Astrocyte (in vitro differentiated cells and primary cell): Measurements from ENCODE around the gene SDK1.

Source experiments
- EZH2 ChIP-seq: IDR thresholded peaks from 2 replicates; pipeline ENCODE4 v1.6.1; 2012; ENCODE audit warnings: mild to moderate bottlenecking, low read length, inconsistent platforms; ENCODE audit not compliant: insufficient read depth
- TF ChIP-seq, protein P1 (sequence below): IDR thresholded peaks from 2 replicates; pipeline ENCODE4 v1.5.1; 2011; ENCODE audit warnings: low read depth, mild to moderate bottlenecking, inconsistent platforms, low read length, moderate library complexity; ENCODE audit not compliant: insufficient read depth

DNA sequence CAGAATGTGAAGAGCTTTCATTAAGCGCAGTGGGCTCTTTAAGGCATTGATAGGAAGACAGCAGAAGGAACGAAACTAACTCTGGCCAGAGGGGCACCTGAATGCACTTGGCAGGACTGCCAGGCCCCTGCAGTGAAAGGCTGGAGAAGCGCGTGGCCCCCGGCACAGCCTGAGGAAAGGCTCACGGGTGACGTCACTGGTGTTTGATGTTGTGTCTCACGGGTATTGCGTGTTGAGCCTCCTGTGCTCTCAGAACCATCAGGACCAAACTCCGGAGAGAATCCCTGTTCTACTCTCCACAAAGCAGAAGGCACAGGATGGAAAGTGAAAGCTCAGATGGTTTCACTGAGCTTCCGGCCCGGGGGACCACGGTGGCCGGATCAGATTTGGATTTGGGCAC, 865.3 kb downstream of the SDK1 start:
- TF ChIP-seq, protein P1, sequence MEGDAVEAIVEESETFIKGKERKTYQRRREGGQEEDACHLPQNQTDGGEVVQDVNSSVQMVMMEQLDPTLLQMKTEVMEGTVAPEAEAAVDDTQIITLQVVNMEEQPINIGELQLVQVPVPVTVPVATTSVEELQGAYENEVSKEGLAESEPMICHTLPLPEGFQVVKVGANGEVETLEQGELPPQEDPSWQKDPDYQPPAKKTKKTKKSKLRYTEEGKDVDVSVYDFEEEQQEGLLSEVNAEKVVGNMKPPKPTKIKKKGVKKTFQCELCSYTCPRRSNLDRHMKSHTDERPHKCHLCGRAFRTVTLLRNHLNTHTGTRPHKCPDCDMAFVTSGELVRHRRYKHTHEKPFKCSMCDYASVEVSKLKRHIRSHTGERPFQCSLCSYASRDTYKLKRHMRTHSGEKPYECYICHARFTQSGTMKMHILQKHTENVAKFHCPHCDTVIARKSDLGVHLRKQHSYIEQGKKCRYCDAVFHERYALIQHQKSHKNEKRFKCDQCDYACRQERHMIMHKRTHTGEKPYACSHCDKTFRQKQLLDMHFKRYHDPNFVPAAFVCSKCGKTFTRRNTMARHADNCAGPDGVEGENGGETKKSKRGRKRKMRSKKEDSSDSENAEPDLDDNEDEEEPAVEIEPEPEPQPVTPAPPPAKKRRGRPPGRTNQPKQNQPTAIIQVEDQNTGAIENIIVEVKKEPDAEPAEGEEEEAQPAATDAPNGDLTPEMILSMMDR, result no peak
- no peak for TF ChIP-seq EZH2
